Immature natural killer cell (primary cell): Measurements from ENCODE around the gene NPTN. TPM values are rescaled to one million over a fixed set of nuclear protein-coding genes. Genes with fewer than 3 reads are reported as not detected.

Experiments used
- DNase-seq, 3 donors: peaks; one replicate each; pipeline ENCODE4 v3.0.0; 2022; ENCODE audit warnings: mixed read lengths in 1 of 3
- H3K27ac Mint-ChIP-seq, 6 donors: one replicate each; pipeline ENCODE4 v1.8.0; 2020; ENCODE audit warnings: mixed read lengths in 6 of 6, mild to moderate bottlenecking in 5 of 6, inconsistent platforms in 4 of 6, moderate library complexity in 3 of 6
- H3K27me3 Mint-ChIP-seq, 3 donors: one replicate each; pipeline ENCODE4 v1.8.0; 2020 to 2021; ENCODE audit warnings: low read depth in 3 of 3, mild to moderate bottlenecking in 3 of 3, mixed read lengths in 3 of 3, moderate library complexity in 3 of 3, inconsistent platforms in 1 of 3
- H3K36me3 Mint-ChIP-seq, 3 donors: one replicate each; pipeline ENCODE4 v1.8.0; 2020; ENCODE audit warnings: mixed read lengths in 3 of 3, inconsistent platforms in 2 of 3, mild to moderate bottlenecking in 2 of 3
- H3K4me1 Mint-ChIP-seq, 2 donors: one replicate each; pipeline ENCODE4 v1.8.0; 2020; ENCODE audit warnings: inconsistent platforms in 2 of 2, mild to moderate bottlenecking in 2 of 2, mixed read lengths in 2 of 2, moderate library complexity in 1 of 2
- H3K4me3 Mint-ChIP-seq, 5 donors: one replicate each; pipeline ENCODE4 v1.8.0; 2020; ENCODE audit warnings: mild to moderate bottlenecking in 5 of 5, mixed read lengths in 5 of 5, inconsistent platforms in 3 of 5, moderate library complexity in 3 of 5
- H3K9me3 Mint-ChIP-seq, 6 donors: one replicate each; pipeline ENCODE4 v1.8.0; 2020; ENCODE audit warnings: mild to moderate bottlenecking in 6 of 6, mixed read lengths in 6 of 6, inconsistent platforms in 4 of 6, moderate library complexity in 3 of 6
- polyA plus RNA-seq, 3 donors: library from polyadenylated mRNA; unstranded; fragments of 300-500 nt; fragmentation: Illumina TruSeq; gene quantifications; one replicate each; pipeline ENCODE4 v1.2.3, GENCODE V29; 2021

The NPTN gene
- polyA plus RNA-seq, 3 donors from 2014 or later: 30.3 to 58.7 (median 41.6) TPM

DNA sequence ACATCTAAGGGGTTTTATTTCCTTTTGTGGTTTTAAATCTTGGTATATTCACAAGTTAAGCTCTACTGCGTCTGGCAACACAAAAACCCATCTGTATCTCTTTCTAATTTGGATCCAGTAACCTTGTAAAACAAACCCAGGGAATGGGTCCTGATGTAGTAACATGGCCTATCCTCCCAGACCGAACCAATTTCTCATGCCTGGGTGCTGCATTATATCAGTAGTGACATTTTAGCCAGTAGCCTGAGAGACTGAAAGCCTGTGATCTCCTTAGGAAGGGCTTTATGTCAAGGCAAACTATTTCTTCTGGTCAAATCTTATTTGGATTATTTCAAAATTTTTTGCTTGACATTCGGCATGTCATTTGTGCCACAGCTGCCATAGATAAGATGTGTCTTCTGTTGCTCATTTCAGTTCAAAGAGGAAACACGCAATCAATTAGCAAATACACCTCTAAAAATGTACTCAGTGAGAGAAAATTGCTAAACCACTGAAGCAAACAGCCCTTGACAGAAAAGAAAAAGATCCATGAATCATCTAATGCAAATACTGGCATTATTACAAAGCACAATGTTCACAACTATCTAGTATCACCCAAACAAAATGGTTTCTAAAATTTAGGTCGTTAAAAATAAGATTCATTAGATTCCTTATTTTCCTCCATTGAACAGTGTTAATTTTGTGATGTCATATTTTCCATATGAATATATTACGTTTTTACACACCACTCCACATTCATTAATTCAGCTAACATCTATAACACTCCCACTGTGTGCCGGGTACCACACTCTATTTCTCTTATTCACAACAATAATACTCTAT, 4.0 kb downstream of the NPTN start:
- Mint-ChIP-seq H3K4me3 (no peak overlapping the region), H3K36me3 (no peaks in the 10 kb centered on the region), H3K27ac (peak overlapping the region in 1 of 6 donors; percentile 9), H3K9me3 (no peaks in the 10 kb centered on the region), H3K27me3 (no peaks in the 10 kb centered on the region), H3K4me1 (peaks cover 41 to 56% of the 10 kb centered on the region in 2 donors)
- DNase-seq: no peak

GRCh38 chr15:73628102-73628501, 5.1 kb downstream of the NPTN start:
- DNase-seq: no peak
- Mint-ChIP-seq H3K27ac (no peak overlapping the region), H3K4me1 (peaks cover 34 to 50% of the 10 kb centered on the region in 2 donors), H3K27me3 (no peaks in the 10 kb centered on the region), H3K9me3 (no peaks in the 10 kb centered on the region), H3K4me3 (no peak overlapping the region), H3K36me3 (no peaks in the 10 kb centered on the region)

DNA sequence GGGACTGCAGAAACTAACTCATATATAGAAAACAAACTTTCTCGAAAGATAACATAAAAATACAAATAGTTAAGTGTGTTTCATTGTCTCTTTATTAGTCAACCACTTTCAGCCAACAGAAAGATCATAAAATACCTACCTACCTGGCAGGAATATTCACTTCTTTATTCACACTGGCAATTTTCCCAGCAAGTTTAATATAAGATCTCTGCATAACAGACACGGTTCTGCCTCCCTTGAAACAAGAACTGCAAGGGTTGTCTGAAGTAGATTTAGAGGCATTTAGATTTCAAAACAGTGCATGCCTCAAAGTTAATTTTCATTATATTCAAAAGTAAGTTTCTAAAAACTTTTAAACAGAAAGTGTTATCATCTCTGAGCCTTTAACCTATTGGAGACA, 7.1 kb downstream of the NPTN start:
- no peak for DNase-seq
- Mint-ChIP-seq H3K9me3 (no peaks in the 10 kb centered on the region), H3K4me1 (peaks cover 19 to 54% of the 10 kb centered on the region in 2 donors), H3K36me3 (no peaks in the 10 kb centered on the region), H3K27ac (no peak overlapping the region), H3K4me3 (no peak overlapping the region), H3K27me3 (no peaks in the 10 kb centered on the region)

GRCh38 chr15:73624530-73624929, 8.7 kb downstream of the NPTN start:
- Mint-ChIP-seq H3K27me3 (no peaks in the 10 kb centered on the region), H3K27ac (no peak overlapping the region), H3K9me3 (no peaks in the 10 kb centered on the region), H3K4me3 (no peak overlapping the region), H3K36me3 (no peaks in the 10 kb centered on the region), H3K4me1 (peaks cover 16 to 54% of the 10 kb centered on the region in 2 donors)
- DNase-seq: no peak

DNA sequence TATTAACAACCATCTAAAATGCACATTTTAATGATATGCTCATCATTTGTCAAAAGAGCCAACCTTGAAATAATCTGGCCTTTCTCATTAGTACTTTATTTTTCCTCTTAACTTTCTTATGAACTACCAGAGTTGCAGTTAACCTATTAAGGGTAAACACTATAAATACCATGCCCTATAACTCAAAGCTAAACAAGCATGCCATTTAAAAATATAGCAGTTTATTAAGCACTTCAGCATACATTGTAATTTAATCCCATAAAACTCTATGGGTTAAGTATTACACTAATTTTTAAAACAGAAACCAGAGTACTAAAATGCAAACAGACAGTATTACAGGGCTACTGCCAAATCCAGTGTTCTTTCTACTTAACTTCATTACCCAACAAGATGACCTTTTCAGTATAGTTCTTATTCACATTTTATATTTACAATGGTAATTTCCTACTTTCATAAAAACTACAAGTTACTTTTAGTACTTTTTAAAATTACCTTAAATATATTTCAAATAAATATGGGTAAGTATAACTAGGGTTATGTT, 11.8 kb downstream of the NPTN start:
- Mint-ChIP-seq H3K4me3 (no peak overlapping the region), H3K27me3 (no peaks in the 10 kb centered on the region), H3K9me3 (no peaks in the 10 kb centered on the region), H3K27ac (no peak overlapping the region), H3K36me3 (no peaks in the 10 kb centered on the region), H3K4me1 (peaks cover 9 to 56% of the 10 kb centered on the region in 2 donors)
- no peak for DNase-seq

DNA sequence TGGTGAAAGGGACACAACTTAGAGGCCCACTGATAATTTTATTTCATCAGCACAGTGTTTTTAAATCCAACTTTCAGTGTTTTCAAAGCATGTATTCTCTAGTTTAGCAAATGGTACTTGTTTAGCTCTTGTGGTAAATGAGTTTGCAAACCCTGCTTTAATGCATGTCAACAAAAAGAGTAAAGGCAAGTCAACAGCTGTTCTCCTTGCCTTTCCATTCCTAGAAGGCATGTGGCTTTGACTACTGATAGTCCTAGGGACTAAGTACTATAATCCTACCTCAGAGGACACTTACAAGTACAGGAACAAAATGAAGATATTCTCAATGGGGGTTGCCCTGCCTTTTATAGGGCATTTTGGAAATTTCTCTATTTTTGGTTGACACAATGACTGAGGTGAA, 13.1 kb downstream of the NPTN start:
- no peak for DNase-seq
- H3K27ac Mint-ChIP-seq: peak overlapping the region in 1 of 6 donors; percentile 70
- no peaks in the 10 kb centered on the region for H3K36me3 Mint-ChIP-seq
- H3K9me3 Mint-ChIP-seq: no peaks in the 10 kb centered on the region
- H3K4me3 Mint-ChIP-seq: no peak overlapping the region
- H3K4me1 Mint-ChIP-seq: peaks cover 13 to 68% of the 10 kb centered on the region in 2 donors
- H3K27me3 Mint-ChIP-seq: no peaks in the 10 kb centered on the region

DNA sequence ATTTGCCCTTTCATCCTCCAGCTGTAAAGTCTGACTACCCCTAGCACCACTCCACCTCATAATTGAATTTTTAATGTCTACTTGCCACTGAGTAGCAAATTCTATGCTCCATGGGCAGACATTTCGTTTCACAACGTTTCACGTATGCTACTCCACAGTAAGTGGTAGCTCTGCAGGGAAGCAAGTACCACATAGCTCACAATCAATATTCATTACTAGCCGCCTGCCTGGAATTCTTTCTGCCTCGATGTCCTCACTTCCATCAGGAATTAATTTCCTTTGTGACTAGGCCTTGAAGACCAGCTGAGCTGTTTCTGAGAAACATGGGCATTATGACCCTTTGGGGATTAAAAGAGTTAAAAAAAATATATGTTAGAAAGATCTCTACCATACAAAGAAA, 15.3 kb downstream of the NPTN start:
- H3K36me3 Mint-ChIP-seq: no peaks in the 10 kb centered on the region
- H3K4me3 Mint-ChIP-seq: no peak overlapping the region
- no peaks in the 10 kb centered on the region for H3K9me3 Mint-ChIP-seq
- H3K27ac Mint-ChIP-seq: peak overlapping the region in 1 of 6 donors; percentile 11
- DNase-seq: no peak
- H3K4me1 Mint-ChIP-seq: peaks cover 13 to 70% of the 10 kb centered on the region in 2 donors
- no peaks in the 10 kb centered on the region for H3K27me3 Mint-ChIP-seq

DNA sequence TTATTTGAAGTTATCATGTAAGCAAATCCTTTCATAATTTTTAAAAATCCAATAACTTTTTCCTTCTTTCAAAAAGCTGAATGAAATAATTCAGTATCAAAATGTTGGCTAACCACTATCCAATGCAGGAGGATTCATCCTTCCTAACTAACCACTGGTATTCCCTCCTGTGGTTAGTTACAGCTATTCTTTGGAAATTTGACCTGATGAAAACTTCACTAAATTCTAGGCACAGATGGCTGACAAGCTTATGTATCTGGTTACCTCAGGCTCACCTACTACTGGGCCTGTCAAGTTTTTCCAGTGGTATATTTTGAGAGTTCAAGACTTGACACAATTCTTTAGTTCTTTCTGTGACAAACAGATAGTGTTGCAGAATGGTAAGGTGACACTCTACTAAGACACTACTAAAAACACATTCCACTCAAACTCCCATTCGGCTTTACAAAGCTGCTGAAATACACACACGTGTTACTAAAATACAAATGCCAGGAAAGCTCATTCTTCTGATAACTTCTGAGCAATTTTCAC, 15.8 kb downstream of the NPTN start:
- Mint-ChIP-seq H3K9me3 (no peaks in the 10 kb centered on the region), H3K4me3 (no peak overlapping the region), H3K27me3 (no peaks in the 10 kb centered on the region), H3K4me1 (peaks cover 13 to 68% of the 10 kb centered on the region in 2 donors), H3K36me3 (no peaks in the 10 kb centered on the region), H3K27ac (no peak overlapping the region)
- DNase-seq: no peak

DNA sequence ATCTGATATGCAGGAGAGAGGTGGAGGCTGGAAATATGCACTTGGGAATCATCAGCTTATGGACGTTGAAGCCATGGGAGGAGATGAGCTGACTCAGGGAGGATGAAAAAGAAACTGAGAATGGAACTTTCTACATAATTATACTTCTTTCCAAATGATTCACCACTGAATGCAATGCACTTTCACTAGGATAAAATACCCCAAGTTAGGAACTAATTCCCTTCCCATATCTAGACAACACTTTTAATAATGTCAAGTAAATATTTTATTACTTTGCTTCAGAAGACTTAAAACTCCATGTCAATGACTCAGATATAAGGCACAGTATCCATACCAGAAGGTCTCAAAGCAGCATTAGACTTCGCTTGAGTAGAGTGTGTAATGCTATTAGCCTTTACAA, 24.2 kb downstream of the NPTN start:
- DNase-seq: no peak
- Mint-ChIP-seq H3K27ac (peak overlapping the region in 1 of 6 donors; percentile 9), H3K36me3 (peaks cover 0 to 4% (median 3%) of the 10 kb centered on the region in 3 donors), H3K4me3 (no peak overlapping the region), H3K9me3 (no peaks in the 10 kb centered on the region), H3K4me1 (peaks cover 34 to 50% of the 10 kb centered on the region in 2 donors), H3K27me3 (no peaks in the 10 kb centered on the region)

GRCh38 chr15:73608475-73608874, 24.7 kb downstream of the NPTN start:
- Mint-ChIP-seq H3K27ac (peak overlapping the region in 1 of 6 donors; percentile 9), H3K9me3 (no peaks in the 10 kb centered on the region), H3K4me1 (peaks cover 34 to 52% of the 10 kb centered on the region in 2 donors), H3K36me3 (peaks cover 0 to 4% (median 3%) of the 10 kb centered on the region in 3 donors), H3K4me3 (no peak overlapping the region), H3K27me3 (no peaks in the 10 kb centered on the region)
- DNase-seq: no peak

GRCh38 chr15:73607843-73608242, 25.3 kb downstream of the NPTN start:
- no peak overlapping the region for H3K27ac Mint-ChIP-seq
- no peaks in the 10 kb centered on the region for H3K27me3 Mint-ChIP-seq
- no peak for DNase-seq
- peaks cover 0 to 4% (median 3%) of the 10 kb centered on the region in 3 donors for H3K36me3 Mint-ChIP-seq
- no peak overlapping the region for H3K4me3 Mint-ChIP-seq
- H3K4me1 Mint-ChIP-seq: peaks cover 34 to 46% of the 10 kb centered on the region in 2 donors
- H3K9me3 Mint-ChIP-seq: no peaks in the 10 kb centered on the region

DNA sequence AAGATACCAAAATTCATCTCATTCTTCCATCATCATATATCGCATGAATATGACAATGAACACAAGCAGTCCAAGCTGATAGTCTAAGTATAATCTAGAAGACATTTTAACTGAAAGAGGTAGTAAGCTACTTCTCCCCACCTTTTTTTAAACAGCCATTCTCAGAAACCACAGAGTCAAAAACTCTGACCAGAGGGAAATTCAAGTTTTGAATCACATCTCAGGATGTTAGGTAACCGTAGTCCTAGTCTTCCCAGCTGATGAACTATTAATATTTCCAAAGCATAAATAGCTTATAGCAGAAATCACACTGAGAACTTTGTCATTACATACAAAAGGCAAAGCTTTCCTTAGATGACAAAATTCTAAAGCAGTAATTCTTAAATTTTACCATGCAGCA, 25.8 kb downstream of the NPTN start:
- Mint-ChIP-seq H3K4me3 (no peak overlapping the region), H3K27me3 (no peaks in the 10 kb centered on the region), H3K9me3 (no peaks in the 10 kb centered on the region), H3K4me1 (peaks cover 34 to 44% of the 10 kb centered on the region in 2 donors), H3K36me3 (peaks cover 0 to 4% (median 3%) of the 10 kb centered on the region in 3 donors), H3K27ac (peak overlapping the region in 1 of 6 donors; percentile 76)
- no peak for DNase-seq

- Mint-ChIP-seq H3K27ac (no peak overlapping the region), H3K4me1 (peaks cover 33 to 44% of the 10 kb centered on the region in 2 donors), H3K4me3 (no peak overlapping the region), H3K9me3 (no peaks in the 10 kb centered on the region), H3K27me3 (no peaks in the 10 kb centered on the region), H3K36me3 (peaks cover 0 to 4% (median 3%) of the 10 kb centered on the region in 3 donors)
- no peak for DNase-seq
Observed at GRCh38 chr15:73605759-73606436, 27.3 kb downstream of the NPTN start.

DNA sequence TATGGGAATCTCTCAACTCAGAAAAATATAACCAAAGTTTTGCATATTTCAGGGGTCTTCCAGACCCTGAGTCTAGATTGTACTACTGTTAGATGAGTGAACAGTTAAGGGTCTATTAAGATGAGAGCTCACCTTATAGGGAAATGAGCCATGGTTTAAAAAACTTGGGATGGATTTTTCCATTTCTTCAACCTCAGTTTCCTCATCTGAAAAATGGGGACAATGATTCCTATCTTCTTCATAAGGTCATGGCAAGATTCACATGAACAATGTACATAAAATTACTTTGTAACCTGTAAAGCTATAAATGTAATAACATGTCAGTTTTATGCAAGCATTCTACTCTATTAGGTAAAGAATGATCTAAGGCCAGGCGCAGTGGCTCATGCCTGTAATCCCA, 28.7 kb downstream of the NPTN start:
- DNase-seq: no peak
- no peaks in the 10 kb centered on the region for H3K9me3 Mint-ChIP-seq
- no peaks in the 10 kb centered on the region for H3K27me3 Mint-ChIP-seq
- peaks cover 0 to 4% (median 3%) of the 10 kb centered on the region in 3 donors for H3K36me3 Mint-ChIP-seq
- H3K27ac Mint-ChIP-seq: no peak overlapping the region
- peaks cover 35 to 36% of the 10 kb centered on the region in 2 donors for H3K4me1 Mint-ChIP-seq
- no peak overlapping the region for H3K4me3 Mint-ChIP-seq
